GM10266 (cell line): ENCODE results near the gene ZNF579.
A peak's percentile ranks its signal among the peaks of the same experiment; 100 is the strongest.
"Not testable (repeated sequence)": the region's sequence is repeated elsewhere in the genome, so short reads cannot be mapped to it uniquely, and the experiment has no call there.

Experiments used
- DNase-seq: peaks from one replicate; pipeline ENCODE4 v3.0.0; 2012; ENCODE audit errors: extremely low spot score
- CTCF ChIP-seq: IDR thresholded peaks from 2 replicates; pipeline ENCODE4 v1.5.1; 2012; ENCODE audit warnings: mild to moderate bottlenecking, low read depth; ENCODE audit not compliant: control insufficient read depth, insufficient read depth; ENCODE audit errors: missing control alignments

ZNF579 gene

GRCh38 chr19:55579766-55580621 lies 654 bp downstream of the ZNF579 start:
- DNase-seq: peak; percentile 71
- TF ChIP-seq CTCF: no peak

DNA sequence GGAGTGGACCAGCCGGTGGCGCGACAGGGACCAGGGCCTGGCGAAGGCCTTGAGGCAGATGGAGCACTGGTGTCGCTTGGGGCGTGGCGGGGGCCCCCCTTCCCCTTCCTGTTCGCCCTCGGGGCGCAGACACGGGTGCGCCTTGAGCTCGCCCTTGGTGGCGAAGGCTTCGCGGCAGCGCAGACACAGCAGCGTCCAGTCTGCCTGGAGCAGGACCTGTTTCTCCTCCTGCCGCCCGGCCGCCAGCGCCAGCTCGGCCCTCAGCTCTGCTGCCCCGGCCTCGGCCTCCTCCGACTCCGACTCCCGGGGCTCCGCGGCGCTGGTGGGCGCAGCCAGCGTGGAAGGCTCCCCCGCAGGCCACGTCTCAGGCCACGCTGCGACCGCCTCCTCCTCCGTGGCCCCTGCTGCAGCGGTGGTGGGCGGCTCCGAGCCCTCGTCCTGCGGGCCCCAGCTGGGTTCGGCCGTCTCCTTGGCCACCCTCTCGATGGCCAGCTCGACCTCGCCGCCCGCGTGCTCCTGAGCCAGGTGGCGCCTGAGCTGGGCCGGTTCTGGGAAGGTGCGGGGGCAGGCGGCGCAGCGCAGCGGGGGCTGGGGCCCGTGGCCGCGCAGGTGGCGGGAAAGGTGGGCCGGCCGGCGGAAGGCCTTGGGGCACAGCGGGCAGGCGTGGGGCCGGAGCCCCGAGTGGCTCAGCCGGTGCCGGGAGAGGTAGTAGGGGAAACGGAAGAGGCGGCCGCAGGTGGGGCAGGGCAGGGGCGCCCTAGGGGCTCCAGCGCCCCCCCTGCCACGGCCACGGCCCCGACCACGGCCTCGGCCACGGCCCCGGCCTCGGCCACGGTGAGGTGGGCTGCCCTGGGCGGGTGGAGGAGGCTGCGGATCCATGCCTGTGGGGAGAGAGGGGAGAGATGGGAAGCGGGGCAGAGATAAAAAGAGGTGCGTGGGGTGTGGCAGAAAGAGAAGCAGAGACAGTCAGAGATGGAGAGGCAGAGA lies 1.6 kb downstream of the ZNF579 start:
- no peak for DNase-seq
- TF ChIP-seq CTCF: no peak

- no peak for DNase-seq
- TF ChIP-seq CTCF: no peak
Measured at GRCh38 chr19:55578031-55578760, 2.5 kb downstream of the ZNF579 start.

DNA sequence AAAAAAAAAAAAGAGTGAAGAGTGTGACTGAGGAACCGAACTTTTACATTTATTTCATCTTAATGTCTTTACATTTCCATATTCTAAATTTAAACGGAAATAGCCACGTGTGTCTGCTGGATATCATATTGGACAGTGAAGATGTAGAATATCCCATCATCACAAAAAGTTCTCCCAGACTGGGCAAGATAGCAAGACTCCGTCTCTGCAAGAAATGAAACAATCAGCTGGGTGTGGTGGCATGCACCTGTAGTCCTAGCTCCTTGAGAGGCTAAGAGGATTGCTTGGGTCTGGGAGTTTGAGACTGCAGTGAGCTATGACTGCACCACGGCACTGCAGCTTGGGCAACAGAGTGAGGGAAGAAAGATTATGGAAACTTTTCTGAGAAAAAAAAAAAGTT lies 3.9 kb downstream of the ZNF579 start:
- no peak for TF ChIP-seq CTCF
- DNase-seq: no peak

GRCh38 chr19:55573929-55574328 lies 6.7 kb downstream of the ZNF579 start:
- not testable (repeated sequence) for DNase-seq

- not testable (repeated sequence) for DNase-seq
Measured at GRCh38 chr19:55569477-55569876, 11.2 kb downstream of the ZNF579 start.

- no peak for DNase-seq
- no peak for TF ChIP-seq CTCF
Measured at GRCh38 chr19:55567708-55568328, 12.8 kb downstream of the ZNF579 start.
